Measurements from ENCODE around the gene KCNIP1. TPM values are rescaled to one million over a fixed set of nuclear protein-coding genes. Genes with fewer than 3 reads are reported as not detected.

The KCNIP1 gene
- total RNA-seq, 1 donor = not detected

DNA sequence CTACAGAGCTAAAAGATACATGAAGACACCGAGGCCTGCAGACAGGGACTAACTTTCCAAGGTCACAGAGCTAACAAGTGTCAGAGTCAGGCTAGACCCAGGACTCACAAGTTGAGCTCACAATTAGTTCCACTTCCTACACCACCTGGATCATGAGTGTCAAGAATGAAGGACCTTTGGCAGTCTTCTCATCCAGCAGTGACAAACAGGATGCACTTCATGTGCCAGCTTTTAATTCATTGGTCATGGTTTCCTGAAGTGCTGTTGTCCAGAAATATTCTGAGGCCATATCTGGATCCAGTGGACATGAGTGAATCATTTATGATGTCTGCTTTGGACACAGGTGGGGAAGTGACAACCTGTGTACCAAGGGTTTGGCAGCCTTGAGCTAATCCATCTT is 77.4 kb downstream of the KCNIP1 start:
- Histone ChIP-seq H3K4me2 (ENCODE audit: insufficient read depth, low read length) (no peak overlapping the region), H3K27me3 (ENCODE audit: insufficient read depth, low read length) (peaks cover 3% of the 10 kb centered on the region), H3K27ac (ENCODE audit: low read depth, low read length) (no peak overlapping the region), H3K4me1 (ENCODE audit: insufficient read depth, low read length) (no peaks in the 10 kb centered on the region), H3K4me3 (ENCODE audit: insufficient read depth, low read length) (no peak overlapping the region), H2AFZ (ENCODE audit: low read length) (no peak overlapping the region), H3K9me3 (ENCODE audit: low read depth, low read length) (no peaks in the 10 kb centered on the region), H3K36me3 (ENCODE audit: insufficient read depth, low read length) (no peaks in the 10 kb centered on the region), H4K20me1 (ENCODE audit: insufficient read depth, low read length) (no peaks in the 10 kb centered on the region), H3K79me2 (ENCODE audit: insufficient read depth, low read length) (no peaks in the 10 kb centered on the region)
- no peak for DNase-seq (ENCODE audit: insufficient read length, low spot score, missing footprints)
- TF ChIP-seq, protein P1, sequence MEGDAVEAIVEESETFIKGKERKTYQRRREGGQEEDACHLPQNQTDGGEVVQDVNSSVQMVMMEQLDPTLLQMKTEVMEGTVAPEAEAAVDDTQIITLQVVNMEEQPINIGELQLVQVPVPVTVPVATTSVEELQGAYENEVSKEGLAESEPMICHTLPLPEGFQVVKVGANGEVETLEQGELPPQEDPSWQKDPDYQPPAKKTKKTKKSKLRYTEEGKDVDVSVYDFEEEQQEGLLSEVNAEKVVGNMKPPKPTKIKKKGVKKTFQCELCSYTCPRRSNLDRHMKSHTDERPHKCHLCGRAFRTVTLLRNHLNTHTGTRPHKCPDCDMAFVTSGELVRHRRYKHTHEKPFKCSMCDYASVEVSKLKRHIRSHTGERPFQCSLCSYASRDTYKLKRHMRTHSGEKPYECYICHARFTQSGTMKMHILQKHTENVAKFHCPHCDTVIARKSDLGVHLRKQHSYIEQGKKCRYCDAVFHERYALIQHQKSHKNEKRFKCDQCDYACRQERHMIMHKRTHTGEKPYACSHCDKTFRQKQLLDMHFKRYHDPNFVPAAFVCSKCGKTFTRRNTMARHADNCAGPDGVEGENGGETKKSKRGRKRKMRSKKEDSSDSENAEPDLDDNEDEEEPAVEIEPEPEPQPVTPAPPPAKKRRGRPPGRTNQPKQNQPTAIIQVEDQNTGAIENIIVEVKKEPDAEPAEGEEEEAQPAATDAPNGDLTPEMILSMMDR (IDR thresholded peaks at IDR 0.05; ENCODE audit: extremely low read depth, low read depth, low read length) = no peak

- no peaks in the 10 kb centered on the region for H3K27me3 ChIP-seq (ENCODE audit: insufficient read depth, low read length)
- no peak overlapping the region for H3K4me3 ChIP-seq (ENCODE audit: insufficient read depth, low read length)
- no peak overlapping the region for H3K27ac ChIP-seq (ENCODE audit: low read depth, low read length)
- H3K4me2 ChIP-seq (ENCODE audit: insufficient read depth, low read length) = no peak overlapping the region
- no peak for DNase-seq (ENCODE audit: insufficient read length, low spot score, missing footprints)
- TF ChIP-seq, protein P1 (IDR thresholded peaks at IDR 0.05; ENCODE audit: extremely low read depth, low read depth, low read length) = no peak
- no peaks in the 10 kb centered on the region for H3K9me3 ChIP-seq (ENCODE audit: low read depth, low read length)
- no peaks in the 10 kb centered on the region for H3K36me3 ChIP-seq (ENCODE audit: insufficient read depth, low read length)
- H4K20me1 ChIP-seq (ENCODE audit: insufficient read depth, low read length) = no peaks in the 10 kb centered on the region
- H3K4me1 ChIP-seq (ENCODE audit: insufficient read depth, low read length) = no peaks in the 10 kb centered on the region
- no peak overlapping the region for H2AFZ ChIP-seq (ENCODE audit: low read length)
- no peaks in the 10 kb centered on the region for H3K79me2 ChIP-seq (ENCODE audit: insufficient read depth, low read length)
These were observed 79.0 kb downstream of the KCNIP1 start for GRCh38 chr5:170582644-170583330.

GRCh38 chr5:170584003-170584402 is 80.2 kb downstream of the KCNIP1 start:
- Histone ChIP-seq H3K79me2 (ENCODE audit: insufficient read depth, low read length) (no peaks in the 10 kb centered on the region), H3K27me3 (ENCODE audit: insufficient read depth, low read length) (no peaks in the 10 kb centered on the region), H3K27ac (ENCODE audit: low read depth, low read length) (no peak overlapping the region), H2AFZ (ENCODE audit: low read length) (no peak overlapping the region), H3K4me2 (ENCODE audit: insufficient read depth, low read length) (no peak overlapping the region), H4K20me1 (ENCODE audit: insufficient read depth, low read length) (no peaks in the 10 kb centered on the region), H3K36me3 (ENCODE audit: insufficient read depth, low read length) (no peaks in the 10 kb centered on the region), H3K9me3 (ENCODE audit: low read depth, low read length) (no peaks in the 10 kb centered on the region), H3K4me3 (ENCODE audit: insufficient read depth, low read length) (no peak overlapping the region), H3K4me1 (ENCODE audit: insufficient read depth, low read length) (no peaks in the 10 kb centered on the region)
- DNase-seq (ENCODE audit: insufficient read length, low spot score, missing footprints) = no peak
- TF ChIP-seq, protein P1 (IDR thresholded peaks at IDR 0.05; ENCODE audit: extremely low read depth, low read depth, low read length) = no peak

DNA sequence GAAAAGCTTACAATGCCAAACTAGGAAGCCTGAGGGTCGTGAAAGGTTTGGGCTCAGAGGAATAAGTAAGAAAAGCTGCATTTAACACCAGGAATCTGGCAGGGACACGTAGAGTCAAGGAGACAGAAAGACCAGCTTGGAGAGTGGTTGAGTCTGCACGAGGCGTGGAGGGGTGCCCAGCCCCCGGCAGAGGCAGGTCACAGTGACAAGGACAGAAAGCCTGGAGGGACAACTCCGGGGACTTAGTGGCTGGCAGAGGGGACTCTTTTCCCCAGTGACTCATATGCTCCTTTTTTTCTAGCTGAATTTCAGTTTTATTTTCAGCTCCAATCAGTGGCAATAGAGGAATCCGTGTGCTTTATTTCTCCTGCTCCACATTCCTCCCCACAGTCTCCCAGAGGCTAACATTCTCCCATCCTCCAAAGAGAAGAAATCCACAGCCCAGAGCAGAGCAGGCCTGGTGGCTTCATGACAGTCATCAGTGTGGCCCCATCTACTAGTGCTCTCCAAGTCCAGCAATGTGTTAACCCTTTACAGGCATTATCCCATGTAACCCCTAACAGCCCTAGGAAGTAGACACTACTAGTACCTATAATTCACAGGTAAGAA is 80.7 kb downstream of the KCNIP1 start:
- no peaks in the 10 kb centered on the region for H3K9me3 ChIP-seq (ENCODE audit: low read depth, low read length)
- TF ChIP-seq, protein P1 (IDR thresholded peaks at IDR 0.05; ENCODE audit: extremely low read depth, low read depth, low read length) = no peak
- H3K27ac ChIP-seq (ENCODE audit: low read depth, low read length) = no peak overlapping the region
- no peak overlapping the region for H3K4me3 ChIP-seq (ENCODE audit: insufficient read depth, low read length)
- H3K4me2 ChIP-seq (ENCODE audit: insufficient read depth, low read length) = no peak overlapping the region
- no peak overlapping the region for H2AFZ ChIP-seq (ENCODE audit: low read length)
- no peaks in the 10 kb centered on the region for H4K20me1 ChIP-seq (ENCODE audit: insufficient read depth, low read length)
- H3K79me2 ChIP-seq (ENCODE audit: insufficient read depth, low read length) = no peaks in the 10 kb centered on the region
- no peaks in the 10 kb centered on the region for H3K36me3 ChIP-seq (ENCODE audit: insufficient read depth, low read length)
- H3K27me3 ChIP-seq (ENCODE audit: insufficient read depth, low read length) = no peaks in the 10 kb centered on the region
- no peak for DNase-seq (ENCODE audit: insufficient read length, low spot score, missing footprints)
- H3K4me1 ChIP-seq (ENCODE audit: insufficient read depth, low read length) = no peaks in the 10 kb centered on the region

All from osteoblast (primary cell).